Gastrocnemius medialis (tissue), 4 donors: ENCODE results near the gene GULP1.

Experiments used
- CTCF ChIP-seq, 5 experiments: fragments of 450-650 bp in 3 of 5; fragments of 200-600 bp in 2 of 5; sonication (generic) in 2 of 5; IDR thresholded peaks in 4 of 5; conservative IDR thresholded peaks in 1 of 5; 1 replicate in 4 of 5; 2 replicates in 1 of 5; pipeline ENCODE4 v1.5.1; 2016 to 2019; ENCODE audit warnings: antibody characterized with exemption in 5 of 5, mild to moderate bottlenecking in 3 of 5, moderate library complexity in 3 of 5
- POLR2A ChIP-seq, 2 donors: fragments of 450-650 bp; IDR thresholded peaks; one replicate each; pipeline ENCODE4 v1.6.1; 2017; ENCODE audit warnings: antibody characterized with exemption in 2 of 2, mild to moderate bottlenecking in 2 of 2, moderate library complexity in 2 of 2

DNA sequence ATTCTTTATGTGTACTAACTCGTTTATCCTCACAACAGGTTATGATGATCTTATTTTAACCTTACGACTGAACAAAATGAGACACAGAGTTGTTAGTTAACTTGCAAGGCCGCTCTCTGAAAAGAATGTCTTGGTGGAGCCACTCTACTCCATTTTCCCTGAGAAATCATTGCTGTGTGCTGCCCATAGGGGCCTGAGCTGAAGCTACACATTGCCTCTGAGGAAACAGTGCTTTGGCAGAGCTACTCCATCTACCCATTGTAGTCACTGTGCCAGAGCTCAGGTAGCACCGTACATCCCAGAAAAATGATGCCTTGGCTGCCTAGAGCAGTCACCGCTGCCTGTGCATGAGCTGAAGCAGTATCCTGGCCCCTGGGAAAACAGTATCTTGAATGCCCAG is 61.6 kb downstream of the GULP1 start:
- TF ChIP-seq CTCF (IDR thresholded peaks at IDR 0.05 in 4 of 5, conservative IDR thresholded peaks at IDR 0.05 in 1 of 5) (no peak), POLR2A (IDR thresholded peaks at IDR 0.05) (no peak)
